Measurements from ENCODE around the gene GID4.

- TF ChIP-seq MAX (IDR thresholded peaks at IDR 0.05; ENCODE audit: low read depth, low read length) (no peak), POLR2A (IDR thresholded peaks at IDR 0.05; ENCODE audit: extremely low read depth, insufficient read length) (no peak), CTCF (IDR thresholded peaks at IDR 0.05; ENCODE audit: low read depth, low read length) (no peak), MYC (IDR thresholded peaks at IDR 0.05; ENCODE audit: low read depth, low read length) (no peak)
Observed at GRCh38 chr17:18105027-18105426, 65.8 kb downstream of the GID4 start.

All from NB4 (cell line).